Measurements from ENCODE around the gene LSAMP. TPM values are rescaled to one million over a fixed set of nuclear protein-coding genes. Genes with fewer than 3 reads are reported as not detected.

The LSAMP gene
- total and polyA plus RNA-seq, 2 donors (not counting 3 experiments of a cell fraction or from before 2014, with no cell fraction given), result not detected

DNA sequence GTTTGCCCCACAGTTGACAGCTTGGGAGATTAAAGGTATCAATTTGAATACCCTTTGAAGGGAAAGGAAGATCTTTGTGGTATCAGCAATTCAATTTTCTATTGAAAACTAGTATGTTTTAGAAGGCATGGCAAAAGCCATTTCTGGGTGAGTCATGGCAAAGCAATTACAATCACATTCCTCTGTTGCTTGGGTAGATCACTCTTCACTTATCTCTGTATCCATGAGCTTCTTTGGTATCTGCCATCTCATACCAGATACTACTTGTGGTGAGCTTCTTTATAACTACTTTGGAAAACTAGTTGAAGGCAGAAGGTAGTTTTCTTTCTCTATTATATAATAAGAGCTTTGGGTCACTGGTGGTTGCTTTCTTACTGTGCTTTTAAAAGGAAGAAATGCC, 28.3 kb upstream of the LSAMP start:
- dilution Hi-C loops (cut with MboI; ENCODE audit: extremely low pct_ligation_motif_present, low sequenced_read_pairs) (no loop called here), intact Hi-C loops (cut with micrococcal nuclease) (no loop called here)
- Histone ChIP-seq H3K36me3 (ENCODE audit: control insufficient read depth in 2 of 2, extremely low read depth in 1 of 2, insufficient read depth in 2 of 2, low read length in 2 of 2) (no peaks in the 10 kb centered on the region), H3K4me2 (ENCODE audit: insufficient read depth, low read length) (no peak overlapping the region), H3K27ac (ENCODE audit: insufficient read depth, low read depth, low read length) (no peak overlapping the region), H3K79me2 (ENCODE audit: control insufficient read depth, insufficient read depth, low read length) (no peaks in the 10 kb centered on the region), H3K9me3 (replicated peaks; ENCODE audit: control insufficient read depth, insufficient read depth, low read length) (no peaks in the 10 kb centered on the region), H2AFZ (ENCODE audit: low read depth, low read length) (no peak overlapping the region), H3K4me3 (replicated peaks in 1 of 3; ENCODE audit: insufficient read depth in 1 of 3, low read depth in 1 of 3, low read length in 3 of 3) (no peak overlapping the region), H3K9ac (replicated peaks; ENCODE audit: extremely low read depth, insufficient read depth, low read length) (no peak overlapping the region), H3K4me1 (ENCODE audit: control insufficient read depth, extremely low read depth, insufficient read depth, low read length) (no peaks in the 10 kb centered on the region), H3K27me3 (ENCODE audit: control insufficient read depth in 2 of 2, insufficient read depth in 2 of 2, low read length in 2 of 2) (no peaks in the 10 kb centered on the region), H4K20me1 (replicated peaks; ENCODE audit: control insufficient read depth, extremely low read depth, insufficient read depth, low read length) (no peaks in the 10 kb centered on the region), H3K9me1 (replicated peaks; ENCODE audit: control insufficient read depth, extremely low read depth, insufficient read depth, low read length) (no peaks in the 10 kb centered on the region)
- BruUV-seq (replicated peaks), result no TSS peak
- DNase-seq (ENCODE audit: low read depth, low spot score) (no peak), FAIRE-seq (no peak)
- POLR2A ChIA-PET, result no interaction called here
- CTCF ChIA-PET, result no interaction called here
- TF ChIP-seq, protein P1, sequence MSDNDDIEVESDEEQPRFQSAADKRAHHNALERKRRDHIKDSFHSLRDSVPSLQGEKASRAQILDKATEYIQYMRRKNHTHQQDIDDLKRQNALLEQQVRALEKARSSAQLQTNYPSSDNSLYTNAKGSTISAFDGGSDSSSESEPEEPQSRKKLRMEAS (IDR thresholded peaks at IDR 0.05; ENCODE audit: insufficient read depth, insufficient read length), result no peak
- TF ChIP-seq MYC (IDR thresholded peaks at IDR 0.05; ENCODE audit: low read depth, low read length) (no peak), FOS (IDR thresholded peaks at IDR 0.05; ENCODE audit: borderline replicate concordance, insufficient read depth, low read length) (no peak), POLR2AphosphoS5 (IDR thresholded peaks at IDR 0.05; ENCODE audit: insufficient read depth, low read depth, low read length) (no peak), EZH2 (IDR thresholded peaks at IDR 0.05; ENCODE audit: borderline replicate concordance, low read depth, low read length, severe bottlenecking) (no peak), POLR2A (IDR thresholded peaks at IDR 0.05; ENCODE audit: low read depth, low read length) (no peak), JUN (IDR thresholded peaks at IDR 0.05; ENCODE audit: borderline replicate concordance, insufficient read depth, insufficient read length, low read depth) (no peak), GATA2 (IDR thresholded peaks at IDR 0.05; ENCODE audit: insufficient read depth, insufficient read length, low read depth, low read length) (no peak)
- TF ChIP-seq, protein P2, sequence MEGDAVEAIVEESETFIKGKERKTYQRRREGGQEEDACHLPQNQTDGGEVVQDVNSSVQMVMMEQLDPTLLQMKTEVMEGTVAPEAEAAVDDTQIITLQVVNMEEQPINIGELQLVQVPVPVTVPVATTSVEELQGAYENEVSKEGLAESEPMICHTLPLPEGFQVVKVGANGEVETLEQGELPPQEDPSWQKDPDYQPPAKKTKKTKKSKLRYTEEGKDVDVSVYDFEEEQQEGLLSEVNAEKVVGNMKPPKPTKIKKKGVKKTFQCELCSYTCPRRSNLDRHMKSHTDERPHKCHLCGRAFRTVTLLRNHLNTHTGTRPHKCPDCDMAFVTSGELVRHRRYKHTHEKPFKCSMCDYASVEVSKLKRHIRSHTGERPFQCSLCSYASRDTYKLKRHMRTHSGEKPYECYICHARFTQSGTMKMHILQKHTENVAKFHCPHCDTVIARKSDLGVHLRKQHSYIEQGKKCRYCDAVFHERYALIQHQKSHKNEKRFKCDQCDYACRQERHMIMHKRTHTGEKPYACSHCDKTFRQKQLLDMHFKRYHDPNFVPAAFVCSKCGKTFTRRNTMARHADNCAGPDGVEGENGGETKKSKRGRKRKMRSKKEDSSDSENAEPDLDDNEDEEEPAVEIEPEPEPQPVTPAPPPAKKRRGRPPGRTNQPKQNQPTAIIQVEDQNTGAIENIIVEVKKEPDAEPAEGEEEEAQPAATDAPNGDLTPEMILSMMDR (IDR thresholded peaks at IDR 0.05; ENCODE audit: extremely low read depth in 1 of 2, insufficient read depth in 1 of 2, low read depth in 1 of 2, low read length in 2 of 2), result no peak
